ENCODE data around the gene PRMT9. TPM values are rescaled to one million over a fixed set of nuclear protein-coding genes. Genes with fewer than 3 reads are reported as not detected.

The PRMT9 gene
- total and polyA plus RNA-seq, 9 of the 15 experiments (the other 6 are each of a cell fraction or from before 2014, with no cell fraction given): 3.5 to 15.6 (median 7.2) TPM

DNA sequence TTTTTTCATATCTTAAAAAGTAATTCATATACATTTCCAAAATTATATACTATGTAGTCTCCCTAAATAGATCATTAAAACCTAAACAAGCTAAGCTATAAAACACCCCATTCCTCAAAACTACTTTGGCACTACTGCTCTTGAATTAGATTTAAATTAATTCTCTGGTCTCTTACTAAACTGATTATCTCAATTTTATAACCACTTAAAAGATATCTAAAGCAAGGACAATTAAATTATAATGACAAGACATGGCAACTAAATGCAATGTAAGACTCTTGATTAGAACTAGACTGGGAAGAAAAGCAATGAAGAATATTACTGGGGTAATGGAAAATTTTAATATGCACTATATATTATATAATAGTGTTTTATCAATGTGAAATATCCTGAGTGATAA, 38.9 kb downstream of the PRMT9 start (continued):
- TF ChIP-seq, protein P1, sequence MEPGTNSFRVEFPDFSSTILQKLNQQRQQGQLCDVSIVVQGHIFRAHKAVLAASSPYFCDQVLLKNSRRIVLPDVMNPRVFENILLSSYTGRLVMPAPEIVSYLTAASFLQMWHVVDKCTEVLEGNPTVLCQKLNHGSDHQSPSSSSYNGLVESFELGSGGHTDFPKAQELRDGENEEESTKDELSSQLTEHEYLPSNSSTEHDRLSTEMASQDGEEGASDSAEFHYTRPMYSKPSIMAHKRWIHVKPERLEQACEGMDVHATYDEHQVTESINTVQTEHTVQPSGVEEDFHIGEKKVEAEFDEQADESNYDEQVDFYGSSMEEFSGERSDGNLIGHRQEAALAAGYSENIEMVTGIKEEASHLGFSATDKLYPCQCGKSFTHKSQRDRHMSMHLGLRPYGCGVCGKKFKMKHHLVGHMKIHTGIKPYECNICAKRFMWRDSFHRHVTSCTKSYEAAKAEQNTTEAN (CRISPR knock-in tag; IDR thresholded peaks at IDR 0.05): no peak
- TF ChIP-seq, protein P2, sequence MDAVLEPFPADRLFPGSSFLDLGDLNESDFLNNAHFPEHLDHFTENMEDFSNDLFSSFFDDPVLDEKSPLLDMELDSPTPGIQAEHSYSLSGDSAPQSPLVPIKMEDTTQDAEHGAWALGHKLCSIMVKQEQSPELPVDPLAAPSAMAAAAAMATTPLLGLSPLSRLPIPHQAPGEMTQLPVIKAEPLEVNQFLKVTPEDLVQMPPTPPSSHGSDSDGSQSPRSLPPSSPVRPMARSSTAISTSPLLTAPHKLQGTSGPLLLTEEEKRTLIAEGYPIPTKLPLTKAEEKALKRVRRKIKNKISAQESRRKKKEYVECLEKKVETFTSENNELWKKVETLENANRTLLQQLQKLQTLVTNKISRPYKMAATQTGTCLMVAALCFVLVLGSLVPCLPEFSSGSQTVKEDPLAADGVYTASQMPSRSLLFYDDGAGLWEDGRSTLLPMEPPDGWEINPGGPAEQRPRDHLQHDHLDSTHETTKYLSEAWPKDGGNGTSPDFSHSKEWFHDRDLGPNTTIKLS (IDR thresholded peaks at IDR 0.05; ENCODE audit: borderline replicate concordance, low read depth): no peak
- TF ChIP-seq BCL6 (CRISPR knock-in tag; IDR thresholded peaks at IDR 0.05) (no peak), SMAD4 (CRISPR knock-in tag; conservative IDR thresholded peaks at IDR 0.05) (no peak), COPS2 (conservative IDR thresholded peaks at IDR 0.05) (no peak), ZNF354B (CRISPR knock-in tag; IDR thresholded peaks at IDR 0.05) (no peak), PPARD (CRISPR knock-in tag; IDR thresholded peaks at IDR 0.05) (no peak)
- TF ChIP-seq, protein P3, sequence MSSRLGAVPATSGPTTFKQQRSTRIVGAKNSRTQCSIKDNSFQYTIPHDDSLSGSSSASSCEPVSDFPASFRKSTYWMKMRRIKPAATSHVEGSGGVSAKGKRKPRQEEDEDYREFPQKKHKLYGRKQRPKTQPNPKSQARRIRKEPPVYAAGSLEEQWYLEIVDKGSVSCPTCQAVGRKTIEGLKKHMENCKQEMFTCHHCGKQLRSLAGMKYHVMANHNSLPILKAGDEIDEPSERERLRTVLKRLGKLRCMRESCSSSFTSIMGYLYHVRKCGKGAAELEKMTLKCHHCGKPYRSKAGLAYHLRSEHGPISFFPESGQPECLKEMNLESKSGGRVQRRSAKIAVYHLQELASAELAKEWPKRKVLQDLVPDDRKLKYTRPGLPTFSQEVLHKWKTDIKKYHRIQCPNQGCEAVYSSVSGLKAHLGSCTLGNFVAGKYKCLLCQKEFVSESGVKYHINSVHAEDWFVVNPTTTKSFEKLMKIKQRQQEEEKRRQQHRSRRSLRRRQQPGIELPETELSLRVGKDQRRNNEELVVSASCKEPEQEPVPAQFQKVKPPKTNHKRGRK (tag; IDR thresholded peaks at IDR 0.05): no peak
- TF ChIP-seq, protein P4, sequence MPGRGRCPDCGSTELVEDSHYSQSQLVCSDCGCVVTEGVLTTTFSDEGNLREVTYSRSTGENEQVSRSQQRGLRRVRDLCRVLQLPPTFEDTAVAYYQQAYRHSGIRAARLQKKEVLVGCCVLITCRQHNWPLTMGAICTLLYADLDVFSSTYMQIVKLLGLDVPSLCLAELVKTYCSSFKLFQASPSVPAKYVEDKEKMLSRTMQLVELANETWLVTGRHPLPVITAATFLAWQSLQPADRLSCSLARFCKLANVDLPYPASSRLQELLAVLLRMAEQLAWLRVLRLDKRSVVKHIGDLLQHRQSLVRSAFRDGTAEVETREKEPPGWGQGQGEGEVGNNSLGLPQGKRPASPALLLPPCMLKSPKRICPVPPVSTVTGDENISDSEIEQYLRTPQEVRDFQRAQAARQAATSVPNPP (IDR thresholded peaks at IDR 0.05; ENCODE audit: borderline replicate concordance, insufficient read depth, insufficient read length): no peak
- TF ChIP-seq, protein P5, sequence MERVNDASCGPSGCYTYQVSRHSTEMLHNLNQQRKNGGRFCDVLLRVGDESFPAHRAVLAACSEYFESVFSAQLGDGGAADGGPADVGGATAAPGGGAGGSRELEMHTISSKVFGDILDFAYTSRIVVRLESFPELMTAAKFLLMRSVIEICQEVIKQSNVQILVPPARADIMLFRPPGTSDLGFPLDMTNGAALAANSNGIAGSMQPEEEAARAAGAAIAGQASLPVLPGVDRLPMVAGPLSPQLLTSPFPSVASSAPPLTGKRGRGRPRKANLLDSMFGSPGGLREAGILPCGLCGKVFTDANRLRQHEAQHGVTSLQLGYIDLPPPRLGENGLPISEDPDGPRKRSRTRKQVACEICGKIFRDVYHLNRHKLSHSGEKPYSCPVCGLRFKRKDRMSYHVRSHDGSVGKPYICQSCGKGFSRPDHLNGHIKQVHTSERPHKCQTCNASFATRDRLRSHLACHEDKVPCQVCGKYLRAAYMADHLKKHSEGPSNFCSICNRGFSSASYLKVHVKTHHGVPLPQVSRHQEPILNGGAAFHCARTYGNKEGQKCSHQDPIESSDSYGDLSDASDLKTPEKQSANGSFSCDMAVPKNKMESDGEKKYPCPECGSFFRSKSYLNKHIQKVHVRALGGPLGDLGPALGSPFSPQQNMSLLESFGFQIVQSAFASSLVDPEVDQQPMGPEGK (CRISPR knock-in tag; IDR thresholded peaks at IDR 0.05; ENCODE audit: borderline replicate concordance): no peak

Data from K562 (cell line).